T47D (cell line): ENCODE measurements around the gene SSC5D.

Source experiments
- DNase-seq, 2 experiments: peaks; one replicate each; pipeline versions ENCODE4 v3.0.0 to v3.0.0-alpha.2; 2011 to 2012; ENCODE audit warnings: low read depth in 1 of 2, low spot score in 1 of 2
- JUND ChIP-seq: IDR thresholded peaks from 2 replicates; pipeline ENCODE4 v1.6.1; 2012; ENCODE audit warnings: low read depth
- in situ Hi-C: cut with HindIII; loops from 2 replicates; pipeline ENCODE4 v1.10.0; 2016; ENCODE audit warnings: low sequenced_read_pairs, low pct_unique_long_range_greater_than_20kb

Gene SSC5D

DNA sequence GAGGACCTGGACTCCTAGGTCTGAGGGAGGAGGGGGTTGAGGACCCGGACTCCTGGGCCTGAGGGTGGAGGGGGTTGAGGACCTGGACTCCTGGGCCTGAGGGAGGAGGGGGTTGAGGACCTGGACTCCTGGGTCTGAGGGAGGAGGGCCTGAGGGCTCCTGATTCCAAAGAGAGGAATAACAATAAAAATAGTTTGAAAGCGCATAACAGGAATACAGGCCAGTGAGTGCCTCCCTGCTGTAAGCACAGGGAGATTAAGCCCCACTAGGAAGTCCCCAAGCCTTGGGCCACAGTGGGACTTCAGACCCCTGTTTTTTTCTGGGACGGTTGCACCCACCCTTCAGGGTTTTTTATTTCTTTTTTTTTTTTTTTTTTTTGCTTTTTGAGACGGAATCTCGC, 49.9 kb downstream of the SSC5D start:
- no peak for DNase-seq
- in situ Hi-C loops = no loop called here
- TF ChIP-seq JUND = no peak

DNA sequence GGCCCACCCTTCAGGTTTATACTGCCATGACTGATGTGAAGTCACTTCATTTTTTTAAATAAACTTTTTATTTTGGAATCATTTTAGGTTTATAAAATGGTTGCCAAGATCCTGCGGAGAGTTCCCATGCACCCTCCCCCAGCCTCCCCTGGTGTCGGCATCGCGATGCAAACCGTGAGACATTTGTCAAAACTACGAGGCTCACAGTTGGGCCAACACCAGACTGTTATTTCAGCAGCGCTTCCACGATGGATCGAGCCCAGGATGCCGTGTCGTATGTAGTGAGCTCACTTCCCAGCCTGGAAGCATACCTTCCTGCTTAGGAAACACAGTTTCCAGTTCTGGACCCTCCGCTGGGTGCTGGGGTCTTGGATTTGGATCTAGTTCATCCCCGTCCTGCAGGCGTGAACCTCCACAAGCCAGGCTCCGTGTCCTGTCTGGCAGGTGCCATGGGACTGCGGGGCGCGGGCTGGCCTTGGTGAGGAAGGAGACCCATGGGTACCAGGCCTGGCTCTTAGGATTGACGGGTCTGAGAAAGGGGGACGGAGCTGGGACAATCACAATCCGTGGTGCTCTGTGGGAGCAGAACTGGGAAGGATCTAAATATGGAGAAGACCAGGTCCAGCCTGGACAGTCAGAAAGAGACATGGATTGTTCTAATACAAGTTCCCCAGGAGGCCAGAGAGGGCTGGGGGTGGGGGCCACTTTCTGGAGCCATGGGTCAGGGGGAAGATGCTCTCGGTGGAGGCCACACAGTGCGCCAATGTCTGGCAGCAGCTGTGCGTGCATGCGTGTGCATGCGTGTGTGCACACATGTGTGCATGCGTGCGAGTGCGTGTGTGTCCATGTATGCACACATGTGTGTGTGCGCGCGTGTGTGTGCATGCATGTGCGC, 51.1 kb downstream of the SSC5D start:
- no peak for DNase-seq
- in situ Hi-C loops = no loop called here
- TF ChIP-seq JUND = no peak

DNA sequence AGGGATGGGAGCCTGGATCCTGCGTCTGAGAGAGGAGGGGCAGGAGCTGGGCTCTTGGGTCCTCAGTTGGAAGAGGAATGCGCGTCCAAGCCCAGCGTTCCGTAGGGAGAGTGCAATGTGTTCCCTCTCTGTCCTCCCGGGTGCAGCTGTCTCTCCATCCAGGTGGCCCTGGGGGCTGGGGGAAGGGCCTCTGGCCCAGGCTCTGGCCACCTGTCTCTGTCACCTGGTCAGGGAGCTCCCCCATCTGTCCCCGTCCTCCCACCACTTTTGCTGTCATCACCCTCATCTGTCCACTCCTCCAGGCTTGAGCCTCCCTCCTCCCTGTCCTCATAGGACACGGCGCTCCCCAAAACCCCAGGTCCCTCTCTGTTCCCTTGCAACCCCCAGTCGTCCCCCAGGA, 52.4 kb downstream of the SSC5D start:
- in situ Hi-C loops = no loop called here
- no peak for TF ChIP-seq JUND
- no peak for DNase-seq

GRCh38 chr19:55541091-55541490, 52.9 kb downstream of the SSC5D start:
- no peak for DNase-seq
- no peak for TF ChIP-seq JUND
- in situ Hi-C loops = no loop called here

- no peak for TF ChIP-seq JUND
- in situ Hi-C loops = no loop called here
Measured at GRCh38 chr19:55542292-55542855, 54.1 kb downstream of the SSC5D start.

DNA sequence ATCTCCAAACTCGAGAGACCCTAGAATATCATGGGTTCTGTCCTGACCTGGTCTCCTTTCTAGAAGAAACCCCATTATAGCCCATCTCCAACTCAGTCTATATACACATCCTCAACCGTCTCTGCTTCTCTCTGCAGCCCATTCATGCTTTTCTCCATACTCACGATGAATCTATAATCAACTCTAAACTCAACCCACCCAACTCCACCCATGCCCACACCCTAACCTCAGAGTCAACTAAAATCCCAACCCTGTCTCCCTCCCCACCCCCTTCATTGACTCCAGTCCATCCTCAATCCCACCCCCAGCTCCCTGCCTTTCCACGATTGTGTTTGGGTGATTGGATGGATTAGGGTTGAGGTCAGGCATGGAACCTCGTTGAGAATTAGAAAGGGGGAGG, 55.3 kb downstream of the SSC5D start:
- no peak for DNase-seq
- no peak for TF ChIP-seq JUND
- in situ Hi-C loops = no loop called here

More at GRCh38 chr19:55542292-55542855, 54.1 kb downstream of the SSC5D start:
- no peak for DNase-seq

DNA sequence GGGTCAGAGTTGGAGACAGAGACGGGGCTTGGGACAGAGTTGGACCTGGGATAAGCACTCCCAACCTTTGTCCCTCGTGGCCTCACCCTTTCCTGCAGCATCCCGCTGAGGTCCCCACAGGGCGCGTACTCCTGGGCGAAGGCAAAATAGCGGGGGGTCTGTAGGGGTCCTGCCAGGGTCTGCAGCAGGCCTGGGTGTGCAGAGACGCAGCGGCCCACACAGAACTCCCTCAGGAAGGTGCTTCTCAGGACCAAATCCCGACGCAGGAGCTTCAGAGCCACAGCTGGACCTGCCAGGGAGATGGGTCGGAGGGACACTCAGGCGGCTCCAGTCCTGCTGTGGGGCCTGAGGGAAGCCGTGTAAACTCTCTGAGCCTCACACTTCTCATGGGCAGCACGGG, 55.8 kb downstream of the SSC5D start:
- TF ChIP-seq JUND = no peak
- DNase-seq = no peak
- in situ Hi-C loops = no loop called here

DNA sequence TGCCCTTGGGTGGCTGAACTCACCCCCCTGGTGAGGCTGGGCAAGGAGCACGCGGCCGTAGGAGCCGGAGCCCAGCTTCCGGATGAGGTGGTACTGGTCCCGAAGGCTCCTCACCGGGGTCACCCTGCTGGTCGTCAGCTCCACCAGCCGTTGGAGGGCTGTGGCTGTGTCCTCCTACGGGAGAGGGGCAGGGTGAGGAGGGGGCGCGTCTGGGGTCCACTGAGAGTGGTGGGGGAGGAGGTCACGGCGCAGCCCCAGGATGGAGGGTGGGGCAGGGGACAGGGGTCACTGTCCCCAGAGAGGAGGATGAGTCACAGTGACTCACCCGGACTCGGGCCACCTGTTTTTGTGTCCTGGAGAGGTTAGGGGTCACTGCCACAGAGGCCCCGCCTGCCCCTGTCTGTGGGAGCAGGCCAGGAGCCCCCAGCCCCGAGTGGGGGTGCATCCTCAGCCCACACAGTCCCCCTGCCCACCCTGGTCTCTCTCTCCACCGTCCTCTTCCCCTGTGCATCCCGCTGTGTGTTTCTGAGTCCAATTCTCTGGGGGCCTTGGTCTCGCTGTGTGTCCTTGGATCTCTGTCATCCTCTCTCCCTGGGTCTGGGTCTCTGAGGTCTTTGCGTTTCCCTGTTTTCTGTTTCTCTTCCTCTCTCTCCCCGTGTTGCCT, 56.7 kb downstream of the SSC5D start:
- in situ Hi-C loops = no loop called here
- no peak for TF ChIP-seq JUND
- no peak for DNase-seq

- in situ Hi-C loops = no loop called here
- DNase-seq = no peak
- TF ChIP-seq JUND = no peak
Measured at GRCh38 chr19:55545443-55545842, 57.2 kb downstream of the SSC5D start, which contains the start of gene SBK3. TSS of gene SBK3 (minus strand) at chr19:55545543. CDS start at chr19:55545543, 0 bp downstream.

- no peak for TF ChIP-seq JUND
- in situ Hi-C loops = no loop called here
- no peak for DNase-seq
Measured at GRCh38 chr19:55546011-55546410, 57.8 kb downstream of the SSC5D start.

GRCh38 chr19:55546822-55547614, 58.8 kb downstream of the SSC5D start:
- no peak for TF ChIP-seq JUND
- in situ Hi-C loops = no loop called here
- DNase-seq = no peak
